Stomach (tissue), 4 donors: ENCODE measurements around the gene LRP6.

Source experiments
- EP300 ChIP-seq: sonication (generic); formaldehyde crosslinking; IDR thresholded peaks from one replicate; pipeline ENCODE4 v1.6.1; 2017; ENCODE audit warnings: antibody characterized with exemption
- POLR2A ChIP-seq, 4 donors: fragments of 450-650 bp; IDR thresholded peaks; one replicate each; pipeline ENCODE4 v1.6.1; 2016; ENCODE audit warnings: antibody characterized with exemption in 4 of 4, control low read depth in 2 of 4, mild to moderate bottlenecking in 1 of 4, moderate library complexity in 1 of 4
- POLR2AphosphoS5 ChIP-seq, 3 donors: sonication (generic); formaldehyde crosslinking; IDR thresholded peaks; one replicate each; pipeline ENCODE4 v1.6.1; 2016; ENCODE audit warnings: antibody characterized with exemption in 3 of 3
- TF ChIP-seq, protein P1 (sequence below), 7 experiments: fragments of 450-650 bp in 4 of 7; fragments of 200-600 bp in 3 of 7; sonication (generic) in 3 of 7; IDR thresholded peaks; one replicate each; pipeline ENCODE4 v1.5.1; 2016 to 2019; ENCODE audit warnings: antibody characterized with exemption in 7 of 7, control low read depth in 2 of 7, mild to moderate bottlenecking in 1 of 7

DNA sequence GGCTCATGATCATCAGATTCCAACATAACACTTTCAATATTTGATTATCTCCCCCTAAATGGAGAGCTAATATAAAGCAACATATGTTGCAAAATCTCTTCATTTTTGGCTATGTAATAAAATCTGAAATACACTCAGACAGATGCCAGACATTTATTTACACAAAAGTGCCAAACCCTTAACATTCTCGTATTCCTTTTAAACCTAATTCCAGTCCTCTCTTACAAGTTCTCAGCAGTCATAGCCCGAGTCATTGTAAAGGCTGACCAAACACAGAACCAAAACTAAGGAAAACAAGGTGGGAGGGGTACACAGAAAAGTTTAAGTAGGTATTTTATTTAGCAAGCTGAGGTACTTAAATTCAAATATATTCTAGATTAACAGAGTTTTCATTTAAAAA lies 81.4 kb downstream of the LRP6 start:
- no peak for TF ChIP-seq POLR2AphosphoS5 (IDR thresholded peaks at IDR 0.05)
- TF ChIP-seq, protein P1, sequence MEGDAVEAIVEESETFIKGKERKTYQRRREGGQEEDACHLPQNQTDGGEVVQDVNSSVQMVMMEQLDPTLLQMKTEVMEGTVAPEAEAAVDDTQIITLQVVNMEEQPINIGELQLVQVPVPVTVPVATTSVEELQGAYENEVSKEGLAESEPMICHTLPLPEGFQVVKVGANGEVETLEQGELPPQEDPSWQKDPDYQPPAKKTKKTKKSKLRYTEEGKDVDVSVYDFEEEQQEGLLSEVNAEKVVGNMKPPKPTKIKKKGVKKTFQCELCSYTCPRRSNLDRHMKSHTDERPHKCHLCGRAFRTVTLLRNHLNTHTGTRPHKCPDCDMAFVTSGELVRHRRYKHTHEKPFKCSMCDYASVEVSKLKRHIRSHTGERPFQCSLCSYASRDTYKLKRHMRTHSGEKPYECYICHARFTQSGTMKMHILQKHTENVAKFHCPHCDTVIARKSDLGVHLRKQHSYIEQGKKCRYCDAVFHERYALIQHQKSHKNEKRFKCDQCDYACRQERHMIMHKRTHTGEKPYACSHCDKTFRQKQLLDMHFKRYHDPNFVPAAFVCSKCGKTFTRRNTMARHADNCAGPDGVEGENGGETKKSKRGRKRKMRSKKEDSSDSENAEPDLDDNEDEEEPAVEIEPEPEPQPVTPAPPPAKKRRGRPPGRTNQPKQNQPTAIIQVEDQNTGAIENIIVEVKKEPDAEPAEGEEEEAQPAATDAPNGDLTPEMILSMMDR (IDR thresholded peaks at IDR 0.05): no peak
- TF ChIP-seq EP300: no peak
- TF ChIP-seq POLR2A (IDR thresholded peaks at IDR 0.05): no peak
